ENCODE data around the gene HNF1A. TPM values are rescaled to one million over a fixed set of nuclear protein-coding genes. Genes with fewer than 3 reads are reported as not detected.

Gene HNF1A
- total and polyA plus RNA-seq, 2 donors (not counting 3 experiments of a cell fraction or from before 2014, with no cell fraction given), result not detected

GRCh38 chr12:120933786-120934185 is 44.6 kb upstream of the HNF1A start:
- Histone ChIP-seq H4K20me1 (replicated peaks; ENCODE audit: control insufficient read depth, extremely low read depth, insufficient read depth, low read length) (no peaks in the 10 kb centered on the region), H3K4me3 (replicated peaks in 1 of 3; ENCODE audit: insufficient read depth in 1 of 3, low read depth in 1 of 3, low read length in 3 of 3) (no peak overlapping the region), H2AFZ (ENCODE audit: low read depth, low read length) (no peak overlapping the region), H3K79me2 (ENCODE audit: control insufficient read depth, insufficient read depth, low read length) (no peaks in the 10 kb centered on the region), H3K27me3 (ENCODE audit: control insufficient read depth in 2 of 2, insufficient read depth in 2 of 2, low read length in 2 of 2) (peaks cover 0 to 4% of the 10 kb centered on the region in 2 experiments), H3K9ac (replicated peaks; ENCODE audit: extremely low read depth, insufficient read depth, low read length) (no peak overlapping the region), H3K4me1 (ENCODE audit: control insufficient read depth, extremely low read depth, insufficient read depth, low read length) (no peaks in the 10 kb centered on the region), H3K9me3 (replicated peaks; ENCODE audit: control insufficient read depth, insufficient read depth, low read length) (no peaks in the 10 kb centered on the region), H3K27ac (ENCODE audit: insufficient read depth, low read depth, low read length) (no peak overlapping the region), H3K4me2 (ENCODE audit: insufficient read depth, low read length) (no peak overlapping the region), H3K9me1 (replicated peaks; ENCODE audit: control insufficient read depth, extremely low read depth, insufficient read depth, low read length) (no peaks in the 10 kb centered on the region), H3K36me3 (ENCODE audit: control insufficient read depth in 2 of 2, extremely low read depth in 1 of 2, insufficient read depth in 2 of 2, low read length in 2 of 2) (no peaks in the 10 kb centered on the region)
- no TSS peak for BruUV-seq (replicated peaks)
- DNase-seq (ENCODE audit: low read depth, low spot score) (no peak), FAIRE-seq (no peak)
- dilution Hi-C loops (cut with MboI; ENCODE audit: extremely low pct_ligation_motif_present, low sequenced_read_pairs) (no loop called here), intact Hi-C loops (cut with micrococcal nuclease) (no loop called here)
- ChIA-PET CTCF (no interaction called here), POLR2A (no interaction called here)
- no peak for TF ChIP-seq JUN (IDR thresholded peaks at IDR 0.05; ENCODE audit: borderline replicate concordance, insufficient read depth, insufficient read length, low read depth)
- no peak for TF ChIP-seq MAX (IDR thresholded peaks at IDR 0.05; ENCODE audit: insufficient read depth, insufficient read length)
- TF ChIP-seq POLR2A (IDR thresholded peaks at IDR 0.05; ENCODE audit: low read depth, low read length), result no peak
- no peak for TF ChIP-seq EZH2 (IDR thresholded peaks at IDR 0.05; ENCODE audit: borderline replicate concordance, low read depth, low read length, severe bottlenecking)
- no peak for TF ChIP-seq POLR2AphosphoS5 (IDR thresholded peaks at IDR 0.05; ENCODE audit: insufficient read depth, low read depth, low read length)
- no peak for TF ChIP-seq FOS (IDR thresholded peaks at IDR 0.05; ENCODE audit: borderline replicate concordance, insufficient read depth, low read length)
- TF ChIP-seq CTCF (IDR thresholded peaks at IDR 0.05; ENCODE audit: extremely low read depth in 1 of 2, insufficient read depth in 1 of 2, low read depth in 1 of 2, low read length in 2 of 2), result no peak
- TF ChIP-seq MYC (IDR thresholded peaks at IDR 0.05; ENCODE audit: low read depth, low read length), result no peak
- no peak for TF ChIP-seq GATA2 (IDR thresholded peaks at IDR 0.05; ENCODE audit: insufficient read depth, insufficient read length, low read depth, low read length)

Data from endothelial cell of umbilical vein (primary cell).